Fibroblast of skin of scalp (primary cell): ENCODE results near the gene GRM5.

Experiments
- DNase-seq: peaks from one replicate; pipeline ENCODE4 v3.0.0-alpha.2; 2013

The GRM5 gene

DNA sequence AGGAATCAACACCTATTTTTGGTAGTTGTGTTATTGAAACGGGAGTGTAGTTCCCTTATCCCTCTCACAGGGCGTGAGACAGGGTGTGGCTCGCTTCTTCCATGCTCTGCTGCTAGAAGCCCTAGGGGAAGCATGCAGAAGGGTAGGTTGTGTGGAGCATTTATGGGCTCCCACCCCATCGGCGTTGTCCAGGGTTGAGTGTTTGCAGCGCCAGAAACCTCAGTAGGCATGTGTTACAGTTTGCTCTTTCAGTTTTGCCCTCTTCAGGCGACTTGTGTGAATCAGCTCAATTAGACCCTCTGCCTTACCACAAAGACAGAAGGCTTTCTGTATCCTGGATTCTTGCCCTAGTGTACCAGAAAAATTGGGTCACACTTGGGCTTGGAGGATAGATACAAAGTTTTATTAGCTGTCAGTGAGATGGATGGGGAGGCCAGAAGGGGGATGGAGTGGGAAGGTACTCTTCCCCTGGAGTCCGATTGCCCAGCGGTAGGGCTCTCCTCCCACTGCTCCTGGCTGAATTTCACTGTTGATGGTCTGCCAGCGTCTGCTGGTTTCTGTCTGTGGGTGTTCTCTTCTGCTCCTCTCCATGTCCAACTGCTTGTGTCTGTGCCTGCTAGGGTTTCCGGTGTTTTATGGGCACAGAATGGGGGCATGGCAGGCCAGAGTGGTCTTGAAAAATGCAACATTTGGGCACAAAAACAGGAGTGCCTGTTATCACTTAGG is 369.9 kb downstream of the GRM5 start:
- no peak for DNase-seq

DNA sequence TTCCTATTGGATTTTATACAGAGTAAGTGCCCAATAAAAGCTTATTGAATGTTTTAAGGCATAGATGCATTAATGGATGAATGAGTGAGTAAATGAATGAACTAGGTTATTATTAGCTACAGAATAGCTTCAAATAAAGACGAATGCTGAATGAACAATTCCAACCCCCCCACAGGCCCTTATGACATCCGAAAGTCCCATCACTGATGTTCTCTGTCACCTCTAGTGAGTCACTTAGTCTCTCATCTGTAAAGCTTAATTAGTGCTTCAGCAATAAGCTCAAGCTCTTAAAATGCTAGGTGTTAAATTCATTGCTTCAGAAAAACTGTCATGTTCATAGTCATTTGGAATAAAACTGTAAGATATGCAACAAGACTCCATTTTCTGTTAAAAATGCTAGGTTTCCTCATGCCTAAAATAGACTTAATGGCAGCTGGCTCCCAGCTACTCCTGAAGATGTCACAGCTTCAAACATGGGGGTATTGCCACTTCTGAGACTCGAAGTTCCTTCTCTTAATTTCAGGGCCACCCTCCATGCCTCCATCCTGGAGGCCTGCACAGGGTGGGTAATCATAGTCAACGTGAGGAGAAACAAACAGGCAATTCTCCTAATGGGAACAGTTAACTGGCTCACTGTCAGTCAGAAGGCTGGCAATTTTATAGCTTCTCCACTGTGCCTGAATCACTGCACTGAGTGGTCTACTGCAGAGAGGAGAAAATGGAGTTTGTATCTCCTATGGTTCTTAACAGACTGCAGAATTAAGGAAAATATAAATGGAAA is 373.3 kb downstream of the GRM5 start:
- no peak for DNase-seq

GRCh38 chr11:88689548-88690240 is 376.1 kb downstream of the GRM5 start:
- DNase-seq, result no peak

- no peak for DNase-seq
Measured at GRCh38 chr11:88683024-88683423, 382.8 kb downstream of the GRM5 start.

GRCh38 chr11:88680806-88681205 is 385.0 kb downstream of the GRM5 start:
- peak; percentile 18 for DNase-seq

GRCh38 chr11:88666364-88666763 is 399.4 kb downstream of the GRM5 start:
- no peak for DNase-seq

DNA sequence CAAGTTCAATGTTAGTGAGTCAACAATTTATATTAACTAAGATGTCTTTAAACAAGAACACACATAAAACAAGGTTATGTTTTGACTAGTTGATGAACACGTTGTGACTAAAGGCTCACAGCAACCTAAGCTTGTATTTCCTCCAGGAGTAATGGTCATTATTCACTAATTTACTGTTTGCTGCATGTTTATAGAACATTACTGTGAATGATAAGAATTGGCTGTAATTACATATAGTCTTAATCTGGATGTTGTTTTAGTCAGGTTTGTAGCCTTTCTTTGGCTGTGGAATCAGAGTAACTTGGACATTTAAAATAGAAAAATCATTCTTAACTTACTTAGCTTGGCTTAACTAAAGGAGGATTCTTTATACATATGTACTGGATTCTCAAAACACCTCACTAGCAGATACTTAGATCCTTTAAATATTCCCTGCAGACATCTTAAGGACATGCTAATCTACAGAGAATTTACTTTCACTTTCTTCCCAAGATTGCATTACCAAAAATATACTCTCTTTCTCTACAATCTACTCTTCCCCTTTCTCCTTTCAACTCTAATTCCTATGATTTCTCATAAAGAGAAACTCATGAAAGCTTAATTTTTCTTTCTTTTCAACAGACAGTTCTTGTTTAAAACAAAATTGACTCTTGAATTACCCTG is 408.6 kb downstream of the GRM5 start:
- no peak for DNase-seq

GRCh38 chr11:88656283-88656682 is 409.5 kb downstream of the GRM5 start:
- DNase-seq, result no peak

DNA sequence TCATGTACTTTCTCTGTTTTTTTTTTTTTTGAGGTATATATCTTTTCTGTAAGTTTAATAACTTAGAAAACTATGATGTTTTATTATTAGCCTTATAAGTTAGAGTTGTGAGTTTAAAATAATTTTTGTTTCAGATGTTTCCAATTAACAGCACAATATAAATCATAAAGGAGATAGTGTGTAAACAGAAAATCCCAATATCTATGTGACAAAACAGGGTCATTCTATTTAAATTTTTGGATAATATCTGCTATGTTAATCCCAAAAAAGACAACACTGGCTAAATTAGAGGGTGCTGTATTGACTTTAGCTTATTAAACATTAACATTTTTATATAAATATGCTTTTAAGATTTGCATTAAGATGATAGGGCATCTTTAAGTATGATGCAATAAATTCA is 410.1 kb downstream of the GRM5 start:
- no peak for DNase-seq

DNA sequence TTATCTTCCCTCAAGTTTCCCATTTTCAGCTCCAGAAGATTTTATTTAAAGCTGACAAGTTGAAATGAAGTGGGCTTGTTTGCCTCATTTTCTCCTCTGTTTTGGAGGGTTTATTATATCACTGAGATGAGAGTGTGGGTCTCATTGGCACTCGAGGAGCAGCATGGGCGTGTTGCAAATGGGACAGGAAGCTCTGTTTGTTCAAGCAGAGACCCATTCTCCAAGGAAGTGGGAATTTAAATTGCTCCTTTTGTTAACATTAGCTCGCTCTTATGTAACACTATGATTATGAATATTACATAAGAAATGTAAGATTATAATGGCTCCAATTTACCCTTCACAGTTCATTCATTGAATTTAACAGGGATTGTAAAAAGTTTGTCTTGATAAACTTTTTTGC is 410.6 kb downstream of the GRM5 start:
- DNase-seq, result no peak

- DNase-seq, result no peak
Measured at GRCh38 chr11:88651556-88651955, 414.2 kb downstream of the GRM5 start.

DNA sequence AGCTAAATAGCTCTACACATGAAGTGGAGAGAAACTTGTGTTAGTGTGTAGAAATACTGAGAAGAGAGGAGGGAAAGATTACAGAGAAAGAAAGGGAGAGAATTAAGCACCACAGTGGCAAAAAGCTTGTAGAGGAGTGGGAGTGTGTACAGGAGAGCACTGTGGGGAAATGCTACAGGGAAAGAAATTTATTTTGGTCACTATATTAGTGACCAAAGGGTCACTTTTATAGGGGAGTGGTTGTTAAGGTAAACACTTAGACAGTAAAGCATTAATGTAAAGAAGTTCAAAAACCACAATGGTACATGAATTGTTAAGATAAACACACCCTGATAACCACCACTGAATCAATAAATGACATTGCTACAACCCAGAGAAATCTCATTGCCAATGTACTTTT is 421.1 kb downstream of the GRM5 start:
- no peak for DNase-seq

GRCh38 chr11:88632163-88632562 is 433.6 kb downstream of the GRM5 start:
- DNase-seq, result no peak

DNA sequence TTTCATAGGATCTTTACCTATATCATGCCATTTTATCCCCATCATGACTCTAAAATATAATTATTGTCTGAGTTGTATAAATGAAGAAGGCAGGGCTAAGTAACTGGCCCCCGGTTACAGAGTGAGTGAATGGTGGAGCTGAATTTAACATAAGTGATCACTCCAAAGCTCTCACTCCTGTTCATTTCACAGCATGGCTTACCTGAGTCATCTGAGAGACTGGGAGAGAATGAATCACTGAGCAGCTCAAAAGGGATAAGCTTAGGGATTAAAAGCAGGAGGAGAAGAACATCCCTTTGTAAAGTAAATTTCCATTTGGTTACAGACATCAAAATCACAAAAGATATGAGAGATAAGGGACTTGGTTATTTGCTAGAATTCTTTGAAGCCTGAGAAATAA is 434.3 kb downstream of the GRM5 start:
- DNase-seq, result no peak

DNA sequence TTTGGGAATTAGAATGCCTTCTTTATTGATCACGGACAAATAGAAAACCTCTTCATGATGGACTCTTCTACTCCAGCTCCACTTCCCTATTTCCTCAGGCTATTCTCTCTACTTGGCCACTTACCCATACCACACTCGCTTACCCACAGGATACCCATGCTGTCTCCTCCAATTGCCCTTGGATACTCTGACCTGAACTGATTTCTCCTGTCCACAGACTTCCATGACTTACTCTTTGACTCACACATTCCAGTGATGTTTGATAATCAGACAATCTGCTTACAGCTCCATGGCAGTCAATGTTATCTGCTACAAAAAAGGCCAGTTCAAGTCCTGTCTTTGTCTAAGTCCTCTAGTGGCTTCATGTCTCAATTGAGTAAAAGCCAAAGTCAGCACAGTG is 436.3 kb downstream of the GRM5 start:
- DNase-seq, result no peak

GRCh38 chr11:88626216-88626615 is 439.6 kb downstream of the GRM5 start:
- DNase-seq, result peak; percentile 9

DNA sequence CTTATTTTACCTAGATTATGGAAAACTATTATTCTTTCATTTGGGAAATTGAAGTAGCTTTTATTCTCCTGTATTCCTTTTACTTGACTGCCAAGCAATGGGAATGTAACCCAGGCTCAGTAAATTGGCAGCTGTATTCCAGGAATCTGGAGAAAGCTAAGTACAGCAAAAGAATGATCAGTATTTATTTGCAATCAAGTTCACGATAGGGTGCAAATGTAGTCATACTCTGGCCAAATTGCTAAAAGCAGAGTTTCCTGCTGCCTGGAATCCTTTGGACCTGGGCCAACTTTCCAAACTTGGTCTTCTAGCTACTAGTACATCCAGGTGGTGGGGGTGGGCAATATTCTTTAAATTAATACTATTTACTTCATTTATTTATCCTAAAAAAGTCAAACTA is 442.3 kb downstream of the GRM5 start:
- DNase-seq, result peak; percentile 68

DNA sequence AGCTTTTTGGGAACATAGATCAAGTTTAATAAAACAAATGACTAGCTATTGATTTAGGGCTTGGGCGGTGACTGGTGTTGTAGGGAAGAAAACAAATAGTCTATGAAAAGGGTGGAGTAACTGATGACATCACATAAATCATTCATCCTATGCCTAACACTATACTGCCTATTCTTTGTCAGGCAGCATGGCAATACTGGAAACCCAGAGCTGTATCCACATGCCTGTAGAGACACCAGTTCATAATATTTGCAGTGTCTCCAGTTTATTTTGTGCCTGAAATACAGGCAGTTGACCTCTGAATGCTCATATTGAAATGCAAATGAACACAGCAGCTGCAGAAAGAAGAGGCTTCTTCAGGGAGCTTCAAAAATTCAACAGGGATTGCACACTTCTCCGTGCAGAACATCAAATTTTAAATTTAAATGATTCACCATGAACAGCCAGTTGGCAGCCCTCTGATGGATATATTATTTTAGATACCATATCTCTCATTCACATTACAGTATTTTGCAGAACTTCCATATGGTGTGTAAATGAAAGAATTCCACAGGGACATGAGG is 445.1 kb downstream of the GRM5 start:
- DNase-seq, result no peak

DNA sequence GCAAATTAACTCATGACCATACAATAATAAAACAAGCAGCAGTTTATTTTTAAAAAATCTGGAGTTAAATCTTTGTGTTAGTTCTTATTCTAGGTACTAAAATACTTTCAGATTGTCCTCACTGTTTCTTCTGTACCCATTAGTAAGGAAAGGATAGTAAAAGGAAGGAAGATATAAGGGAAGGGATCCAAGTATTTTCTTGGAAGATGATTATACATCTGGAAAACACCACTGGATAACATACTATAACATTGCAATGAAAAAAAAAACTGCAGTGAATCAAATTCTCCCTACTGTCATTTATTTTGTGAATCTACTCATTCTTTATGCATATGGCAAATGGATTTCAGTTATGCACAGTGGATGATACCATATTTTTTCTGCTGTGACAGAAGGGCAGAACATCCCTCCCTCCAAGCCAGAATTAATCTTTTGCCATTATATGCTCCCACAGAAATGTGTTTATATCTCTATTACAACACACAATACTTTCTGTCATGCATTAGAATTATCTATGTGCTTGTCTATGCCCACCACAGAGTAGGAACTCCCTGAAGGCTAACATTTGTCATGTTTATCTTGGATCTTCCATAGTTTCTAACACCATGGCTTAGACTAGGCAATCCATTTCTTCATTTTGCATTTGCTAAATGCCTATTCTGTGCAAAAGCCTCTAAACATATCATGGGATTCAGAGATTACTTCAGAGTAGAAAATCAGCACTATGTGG is 446.0 kb downstream of the GRM5 start:
- DNase-seq, result no peak

GRCh38 chr11:88619071-88619425 is 446.7 kb downstream of the GRM5 start:
- DNase-seq, result no peak

GRCh38 chr11:88618327-88619070 is 447.3 kb downstream of the GRM5 start:
- no peak for DNase-seq
